ENCODE results near the gene CFAP46.

GRCh38 chr10:132880128-132880981, 62.0 kb downstream of the CFAP46 start:
- TF ChIP-seq RAD21 (IDR thresholded peaks at IDR 0.05 in 1 of 2, conservative IDR thresholded peaks at IDR 0.05 in 1 of 2; ENCODE audit: low read depth in 2 of 2, low read length in 2 of 2) (no peak), EGR1 (IDR thresholded peaks at IDR 0.05; ENCODE audit: borderline replicate concordance, low read depth, low read length) (no peak), EZH2 (IDR thresholded peaks at IDR 0.05; ENCODE audit: low read depth, low read length, severe bottlenecking) (no peak), POLR2AphosphoS5 (IDR thresholded peaks at IDR 0.05; ENCODE audit: low read depth, low read length) (no peak), CTCF (IDR thresholded peaks at IDR 0.05; ENCODE audit: control extremely low read depth in 1 of 3, insufficient read depth in 1 of 3, low read depth in 1 of 3, low read length in 3 of 3) (no peak), TAF1 (IDR thresholded peaks at IDR 0.05; ENCODE audit: low read depth, low read length) (no peak), CBX8 (IDR thresholded peaks at IDR 0.05; ENCODE audit: borderline replicate concordance, low read depth, low read length) (no peak), POLR2A (IDR thresholded peaks at IDR 0.05; ENCODE audit: control extremely low read depth in 1 of 2, low read depth in 2 of 2, low read length in 2 of 2) (no peak), ATF3 (IDR thresholded peaks at IDR 0.05; ENCODE audit: insufficient read depth, low read depth, low read length) (no peak), YY1 (IDR thresholded peaks at IDR 0.05; ENCODE audit: low read depth, low read length) (no peak)
